B cell (primary cell): ENCODE data around the gene TFPI2. TPM values are rescaled to one million over a fixed set of nuclear protein-coding genes. Genes with fewer than 3 reads are reported as not detected.
A peak's percentile ranks its signal among the peaks of the same experiment; 100 is the strongest.

Source experiments
- ATAC-seq: fragments of 200-7000 bp; cut with Tn5 transposase; one replicate; pipeline ENCODE4 v1.10.0; 2021; ENCODE audit warnings: low read depth, mild to moderate bottlenecking, moderate number of reproducible peaks, moderate library complexity
- CTCF ChIA-PET: fragments of 350-600 bp; sonication (Branson Sonifier 250); formaldehyde crosslinking; loops from one replicate; lab custom pipeline; 2021; ENCODE audit warnings: antibody characterized with exemption, inconsistent platforms; lab: Charles Lee
- POLR2A ChIA-PET: fragments of 350-600 bp; sonication (Branson Sonifier 250); formaldehyde crosslinking; loops from one replicate; lab custom pipeline; 2021; ENCODE audit warnings: antibody characterized with exemption; lab: Charles Lee
- DNase-seq: peaks from one replicate; pipeline ENCODE4 v3.0.0; 2013
- H2AFZ ChIP-seq: 2 replicates; pipeline ENCODE4 v1.6.1; 2012; ENCODE audit warnings: mild to moderate bottlenecking, low read depth, low read length; ENCODE audit not compliant: insufficient read depth, poor library complexity, severe bottlenecking
- H3K27ac ChIP-seq, 2 donors: 1 replicate in 1 of 2; 2 replicates in 1 of 2; pipeline ENCODE4 v1.5.1; 2012 to 2013; ENCODE audit warnings: low read length in 2 of 2, mild to moderate bottlenecking in 2 of 2, moderate library complexity in 1 of 2
- H3K27me3 ChIP-seq, 4 experiments: fragments of 200-600 bp in 1 of 4; sonication (generic) in 1 of 4; replicated peaks in 1 of 4; 1 replicate in 2 of 4; 2 replicates in 2 of 4; pipeline versions ENCODE4 v1.6.1 to v1.7.0; 2013 to 2016; ENCODE audit warnings: low read length in 3 of 4, mild to moderate bottlenecking in 2 of 4, mixed read lengths in 1 of 4, moderate library complexity in 1 of 4; ENCODE audit not compliant: insufficient read depth in 4 of 4, control insufficient read depth in 3 of 4; ENCODE audit errors: control extremely low read depth in 1 of 4
- H3K36me3 ChIP-seq, 2 experiments: replicated peaks in 1 of 2; 1 replicate in 1 of 2; 2 replicates in 1 of 2; pipeline versions ENCODE4 v1.6.1 to v1.7.1; 2013; ENCODE audit warnings: low read length in 1 of 2; ENCODE audit not compliant: insufficient read depth in 2 of 2, control insufficient read depth in 1 of 2; ENCODE audit errors: control extremely low read depth in 1 of 2, extremely low read depth in 1 of 2
- H3K4me1 ChIP-seq, 2 donors: fragments of 200-600 bp in 1 of 2; sonication (generic) in 1 of 2; 1 replicate in 1 of 2; 2 replicates in 1 of 2; pipeline versions ENCODE4 v1.5.1 to v1.6.1; 2013 to 2017; ENCODE audit warnings: low read length in 2 of 2; ENCODE audit not compliant: control insufficient read depth in 2 of 2, insufficient read depth in 2 of 2
- H3K4me2 ChIP-seq: replicated peaks from 2 replicates; pipeline ENCODE3; 2012; ENCODE audit warnings: mild to moderate bottlenecking, low read depth, low read length; ENCODE audit not compliant: poor library complexity, severe bottlenecking
- H3K4me3 ChIP-seq, 5 experiments: fragments of 200-600 bp in 1 of 5; sonication (generic) in 1 of 5; 1 replicate in 3 of 5; 2 replicates in 2 of 5; pipeline versions ENCODE4 v1.5.1 to v1.7.0; 2011 to 2016; ENCODE audit warnings: low read length in 4 of 5, mild to moderate bottlenecking in 4 of 5, low read depth in 2 of 5, control low read depth in 1 of 5, moderate library complexity in 1 of 5; ENCODE audit not compliant: insufficient read depth in 1 of 5; ENCODE audit errors: control extremely low read depth in 1 of 5, extremely low read depth in 1 of 5
- H3K79me2 ChIP-seq: fragments of 200-600 bp; sonication (generic); one replicate; pipeline ENCODE4 v1.6.0; 2016; ENCODE audit warnings: low read length; ENCODE audit not compliant: control insufficient read depth, insufficient read depth
- H3K9ac ChIP-seq: fragments of 200-600 bp; sonication (generic); 2 replicates; pipeline ENCODE4 v1.6.1; 2017; ENCODE audit warnings: mild to moderate bottlenecking, low read length, moderate library complexity
- H3K9me3 ChIP-seq, 3 donors: one replicate each; pipeline versions ENCODE4 v1.6.1 to v1.7.1; 2013; ENCODE audit warnings: low read length in 2 of 3; ENCODE audit not compliant: control insufficient read depth in 2 of 3, insufficient read depth in 1 of 3; ENCODE audit errors: control extremely low read depth in 1 of 3
- H4K20me1 ChIP-seq: 2 replicates; pipeline ENCODE4 v1.6.0; 2012; ENCODE audit warnings: mild to moderate bottlenecking, low read length; ENCODE audit not compliant: insufficient read depth, control insufficient read depth, poor library complexity, severe bottlenecking
- H3K27ac Mint-ChIP-seq: one replicate; pipeline ENCODE4 v1.8.0; 2021; ENCODE audit warnings: mixed read lengths
- H3K27me3 Mint-ChIP-seq: one replicate; pipeline ENCODE4 v1.8.0; 2021; ENCODE audit warnings: mixed read lengths
- H3K4me1 Mint-ChIP-seq: one replicate; pipeline ENCODE4 v1.8.0; 2021; ENCODE audit warnings: mixed read lengths
- H3K4me3 Mint-ChIP-seq: one replicate; pipeline ENCODE4 v1.8.0; 2021; ENCODE audit warnings: mixed read lengths
- H3K9me3 Mint-ChIP-seq: one replicate; pipeline ENCODE4 v1.8.0; 2022; ENCODE audit warnings: mixed read lengths; ENCODE audit not compliant: insufficient read depth
- CTCF ChIP-seq: fragments of 200-600 bp; IDR thresholded peaks from one replicate; pipeline ENCODE4 v1.8.0; 2022; ENCODE audit warnings: antibody characterized with exemption, mild to moderate bottlenecking
- EZH2 ChIP-seq: IDR thresholded peaks from 2 replicates; pipeline ENCODE4 v1.6.1; 2012; ENCODE audit warnings: borderline replicate concordance, low read depth, mild to moderate bottlenecking, moderate library complexity, low read length; ENCODE audit not compliant: insufficient read depth, poor library complexity, severe bottlenecking
- WGBS: methylation state at CpG from one replicate; pipeline ENCODE4 v1.1.5; 2013; ENCODE audit warnings: missing lambda C conversion rate; ENCODE audit not compliant: insufficient coverage; 5-methylcytosine and 5-hydroxymethylcytosine counted together
- intact Hi-C: fragments of 100-400 bp; cut with micrococcal nuclease; formaldehyde crosslinking; loops from one replicate; pipeline ENCODE4 v1.10.0; 2022
- polyA plus RNA-seq: library from polyadenylated mRNA; depleted of rRNA; stranded (reverse); fragments of >200 nt; gene quantifications from 2 replicates; pipeline ENCODE4 v1.2.3, GENCODE V29; 2012
- total RNA-seq, 2 donors: library from RNA; stranded (reverse); fragments of 120-200 nt in 1 of 2; gene quantifications; 1 replicate in 1 of 2; 2 replicates in 1 of 2; pipeline versions ENCODE4 v1.2.3 to v1.2.4, GENCODE V29; 2013 to 2022

The TFPI2 gene
- total and polyA plus RNA-seq, 2 donors (not counting 1 experiment from before 2014, with no cell fraction given) = 0.21 to 0.96 TPM

GRCh38 chr7:93923296-93923695 lies 32.7 kb upstream of the TFPI2 start:
- H2AFZ ChIP-seq = peak overlapping the region; percentile 14

More at GRCh38 chr7:93923296-93923695, 32.7 kb upstream of the TFPI2 start:
- Mint-ChIP-seq H3K4me1 (peaks cover 23% of the 10 kb centered on the region), H3K4me3 (peak overlapping the region; percentile 61), H3K27ac (no peak overlapping the region), H3K9me3 (no peaks in the 10 kb centered on the region), H3K27me3 (peaks cover 8% of the 10 kb centered on the region)
- H3K4me3 ChIP-seq = peak overlapping the region in 2 of 5 experiments; percentile 4 to 76
- H3K36me3 ChIP-seq = no peaks in the 10 kb centered on the region
- peaks cover 0 to 6% (median 0%) of the 10 kb centered on the region in 4 experiments for H3K27me3 ChIP-seq
- no peaks in the 10 kb centered on the region for H4K20me1 ChIP-seq
- H3K4me1 ChIP-seq = peaks cover 13 to 14% of the 10 kb centered on the region in 2 donors
- no peaks in the 10 kb centered on the region for H3K79me2 ChIP-seq
- ATAC-seq (no peak), DNase-seq (no peak)
- no CpG with 5 or more reads among the region's 6 CpGs for WGBS
- peak overlapping the region; percentile 89 for H3K4me2 ChIP-seq
- TF ChIP-seq EZH2 = no peak
- no peak for TF ChIP-seq CTCF
- POLR2A ChIA-PET = no interaction called here
- no peak overlapping the region for H3K27ac ChIP-seq
- CTCF ChIA-PET = interaction anchor here (1.6 kb wide), 1 partner anchor 164 kb away, joined by 4 read pairs; no protein-coding TSS in a partner anchor
- H3K9ac ChIP-seq = no peak overlapping the region
- intact Hi-C loops = loop anchor here (5.0 kb wide), 1 partner anchor 164 kb away; no protein-coding TSS in a partner anchor
- no peaks in the 10 kb centered on the region for H3K9me3 ChIP-seq
